Pancreas (tissue), 10 donors: ENCODE measurements around the gene KCNK15. TPM values are rescaled to one million over a fixed set of nuclear protein-coding genes. Genes with fewer than 3 reads are reported as not detected.

ENCODE experiments used
- ATAC-seq, 4 donors: fragments of 200-7000 bp; cut with Tn5 transposase; one replicate each; pipeline versions ENCODE4 v1.8.0 to v1.9.1; 2020; ENCODE audit warnings: mild to moderate bottlenecking in 4 of 4, moderate library complexity in 4 of 4
- DNase-seq, 6 donors: peaks; one replicate each; pipeline ENCODE4 v3.0.0-alpha.2; 2020
- FAIRE-seq: peaks from 2 replicates; lab custom pipeline; 2012; peaks lifted over from hg19 to GRCh38; lab: Jason Lieb, UNC
- H3K27ac ChIP-seq, 4 donors: fragments of 200-600 bp; sonication (generic); 1 replicate in 3 of 4; 2 replicates in 1 of 4; pipeline versions ENCODE4 v1.5.0 to v1.8.0; 2020
- H3K27me3 ChIP-seq, 4 donors: fragments of 200-600 bp; one replicate each; pipeline ENCODE4 v1.8.0; 2021
- H3K36me3 ChIP-seq, 3 donors: fragments of 200-600 bp; sonication (generic) in 1 of 3; one replicate each; pipeline versions ENCODE4 v1.5.0 to v1.8.0; 2020 to 2021
- H3K4me1 ChIP-seq, 3 donors: fragments of 200-600 bp; one replicate each; pipeline ENCODE4 v1.8.0; 2021
- H3K4me3 ChIP-seq, 4 donors: fragments of 200-600 bp; sonication (generic) in 2 of 4; one replicate each; pipeline versions ENCODE4 v1.5.0 to v1.8.0; 2020 to 2021
- H3K9me3 ChIP-seq, 4 donors: fragments of 200-600 bp; one replicate each; pipeline ENCODE4 v1.8.0; 2021
- WGBS, 2 donors: extraction: QIAGEN DNeasy Blood & Tissue Kit; methylation state at CpG; one replicate each; pipeline ENCODE4 v1.1.7; 2013; 5-methylcytosine and 5-hydroxymethylcytosine counted together
- intact Hi-C, 3 donors: fragments of 100-400 bp; cut with DNase I; formaldehyde crosslinking; loops; one replicate each; pipeline versions ENCODE4 v1.11.1 to v1.14.2; 2022
- polyA plus RNA-seq, 2 donors: library from polyadenylated mRNA; stranded (reverse); fragments of 200-250 nt; gene quantifications; one replicate each; pipeline ENCODE4 v1.2.3, GENCODE V29; 2013
- total RNA-seq, 6 donors: library from RNA; stranded (reverse); fragmentation: NEBNext Ultra II Directional in 4 of 6; extraction: Animal tissue kit (Norgen Biotek cat#: 25700) in 4 of 6; gene quantifications; one replicate each; pipeline versions ENCODE4 v1.2.1 to v1.2.4, GENCODE V29; 2021 to 2023
- TF ChIP-seq, protein P1 (sequence below), 4 donors: fragments of 200-600 bp; sonication (generic) in 3 of 4; IDR thresholded peaks; one replicate each; pipeline versions ENCODE4 v1.5.0 to v1.8.0; 2021; ENCODE audit warnings: antibody characterized with exemption in 4 of 4
- donor health status: healthy with polysubstance abuse.
- donor health status: DM: no; HTN: no; CAD: no; lungs with moderate emphysema.
- donor health status: DM: no; HTN: no; CAD: no.
- donor health status: control.
- donor health status: control.
- donor health status: Bipolar disorder and iron deficiency.
- donor health status: DM: yes; HTN: yes; CAD: no.
- donor health status: DM: no; HTN: no; CAD: no.
- donor health status: DM: no; HTN: no; CAD: no.
- donor health status: DM: yes; HTN: yes; CAD: no.

The KCNK15 gene
- total and polyA plus RNA-seq, 8 donors: 0.42 to 2.5 (median 1.0) TPM

DNA sequence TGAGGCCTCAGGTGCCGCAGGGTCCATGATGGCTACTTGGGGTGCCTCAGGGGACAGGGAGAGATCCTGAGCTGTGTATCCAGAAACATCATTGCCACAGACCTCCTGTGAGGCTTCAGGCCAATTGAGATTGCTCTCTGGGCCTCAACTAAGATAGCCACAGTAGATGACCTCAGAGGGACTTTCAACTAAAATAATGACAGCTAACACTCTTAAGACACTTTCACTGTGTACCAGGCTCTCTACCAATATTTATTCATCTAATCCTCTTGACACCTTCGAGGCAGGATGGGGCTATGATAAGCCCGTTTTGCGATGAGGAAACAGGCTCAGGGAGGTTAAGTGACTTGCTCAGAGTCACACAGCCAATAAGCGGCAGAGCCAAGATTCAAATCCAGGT, 54.0 kb downstream of the KCNK15 start:
- FAIRE-seq: no peak
- WGBS, 2 donors: 73 to 76% methylated on average over 5 of the region's 5 CpGs

GRCh38 chr20:44800391-44801046, 54.9 kb downstream of the KCNK15 start:
- 66 to 71% methylated on average over 8 of the region's 8 CpGs for WGBS, 2 donors
- intact Hi-C loops: no loop called here
- no peak for ATAC-seq

More for the DNA sequence above, 54.0 kb downstream of the KCNK15 start:
- no peaks in the 10 kb centered on the region for H3K4me1 ChIP-seq
- H3K27me3 ChIP-seq: no peaks in the 10 kb centered on the region
- no peak overlapping the region for H3K4me3 ChIP-seq
- H3K36me3 ChIP-seq: no peaks in the 10 kb centered on the region
- no peak for DNase-seq
- no peaks in the 10 kb centered on the region for H3K9me3 ChIP-seq
- no peak overlapping the region for H3K27ac ChIP-seq
- TF ChIP-seq, protein P1, sequence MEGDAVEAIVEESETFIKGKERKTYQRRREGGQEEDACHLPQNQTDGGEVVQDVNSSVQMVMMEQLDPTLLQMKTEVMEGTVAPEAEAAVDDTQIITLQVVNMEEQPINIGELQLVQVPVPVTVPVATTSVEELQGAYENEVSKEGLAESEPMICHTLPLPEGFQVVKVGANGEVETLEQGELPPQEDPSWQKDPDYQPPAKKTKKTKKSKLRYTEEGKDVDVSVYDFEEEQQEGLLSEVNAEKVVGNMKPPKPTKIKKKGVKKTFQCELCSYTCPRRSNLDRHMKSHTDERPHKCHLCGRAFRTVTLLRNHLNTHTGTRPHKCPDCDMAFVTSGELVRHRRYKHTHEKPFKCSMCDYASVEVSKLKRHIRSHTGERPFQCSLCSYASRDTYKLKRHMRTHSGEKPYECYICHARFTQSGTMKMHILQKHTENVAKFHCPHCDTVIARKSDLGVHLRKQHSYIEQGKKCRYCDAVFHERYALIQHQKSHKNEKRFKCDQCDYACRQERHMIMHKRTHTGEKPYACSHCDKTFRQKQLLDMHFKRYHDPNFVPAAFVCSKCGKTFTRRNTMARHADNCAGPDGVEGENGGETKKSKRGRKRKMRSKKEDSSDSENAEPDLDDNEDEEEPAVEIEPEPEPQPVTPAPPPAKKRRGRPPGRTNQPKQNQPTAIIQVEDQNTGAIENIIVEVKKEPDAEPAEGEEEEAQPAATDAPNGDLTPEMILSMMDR (IDR thresholded peaks at IDR 0.05): no peak
- no peak for ATAC-seq
- intact Hi-C loops: no loop called here

More at GRCh38 chr20:44800391-44801046, 54.9 kb downstream of the KCNK15 start:
- Histone ChIP-seq H3K27ac (no peak overlapping the region), H3K36me3 (no peaks in the 10 kb centered on the region), H3K4me1 (no peaks in the 10 kb centered on the region), H3K9me3 (no peaks in the 10 kb centered on the region), H3K4me3 (no peak overlapping the region), H3K27me3 (no peaks in the 10 kb centered on the region)
- no peak for DNase-seq
- TF ChIP-seq, protein P1 (IDR thresholded peaks at IDR 0.05): no peak
- no peak for FAIRE-seq

Other genes starting within 250 kb of the KCNK15 start
- 10 to 100 TPM; 29.4 to 52.1 (median 39.1) TPM for gene SERINC3, start 223.8 kb upstream of the KCNK15 start, total RNA-seq
- 10 to 100 TPM; 14.5 to 26.5 TPM for gene SERINC3, start 223.8 kb upstream of the KCNK15 start, polyA plus RNA-seq
- gene PKIG, start 163.3 kb upstream of the KCNK15 start, total RNA-seq: 10 to 100 TPM; 10.6 to 15.8 (median 12.6) TPM
- 10 to 100 TPM; 20.3 to 40.2 TPM for gene PKIG, start 163.3 kb upstream of the KCNK15 start, polyA plus RNA-seq
- gene ADA, start 94.2 kb upstream of the KCNK15 start, total RNA-seq: 1 to 10 TPM; 2.9 to 5.9 (median 3.2) TPM
- 1 to 10 TPM; 5.1 to 6.0 TPM for gene ADA, start 94.2 kb upstream of the KCNK15 start, polyA plus RNA-seq
- gene CCN5, start 30.5 kb upstream of the KCNK15 start, total RNA-seq: 1 to 10 TPM in 5 of 6 donors, under 1 TPM in 1; 0.14 to 3.3 (median 1.3) TPM
- gene CCN5, start 30.5 kb upstream of the KCNK15 start, polyA plus RNA-seq: 1 to 10 TPM; 3.3 to 6.4 TPM
- under 1 TPM in 5 of 6 donors, not detected in 1; 0.03 to 0.20 (median 0.09) TPM for gene RIMS4, start 64.7 kb downstream of the KCNK15 start, total RNA-seq
- gene RIMS4, start 64.7 kb downstream of the KCNK15 start, polyA plus RNA-seq: under 1 TPM; 0.07 to 0.08 TPM
- gene YWHAB, start 139.8 kb downstream of the KCNK15 start, total RNA-seq: 10 to 100 TPM; 24.9 to 87.3 (median 47.0) TPM
- 10 to 100 TPM; 17.9 to 47.4 TPM for gene YWHAB, start 139.8 kb downstream of the KCNK15 start, polyA plus RNA-seq
- gene PABPC1L, start 164.2 kb downstream of the KCNK15 start, total RNA-seq: 10 to 100 TPM; 18.7 to 64.5 (median 22.4) TPM
- 100 to 1,000 TPM; 150 to 156 TPM for gene PABPC1L, start 164.2 kb downstream of the KCNK15 start, polyA plus RNA-seq
- gene TOMM34, start 214.5 kb downstream of the KCNK15 start, total RNA-seq: 10 to 100 TPM in 2 of 6 donors, 1 to 10 TPM in 4; 4.9 to 12.4 (median 7.4) TPM
- gene TOMM34, start 214.5 kb downstream of the KCNK15 start, polyA plus RNA-seq: 10 to 100 TPM in 1 of 2 donors, 1 to 10 TPM in 1; 7.4 to 18.6 TPM
- gene STK4, start 220.6 kb downstream of the KCNK15 start, total RNA-seq: 10 to 100 TPM in 3 of 6 donors, 1 to 10 TPM in 3; 7.1 to 18.9 (median 10.4) TPM
- 1 to 10 TPM; 3.7 to 5.0 TPM for gene STK4, start 220.6 kb downstream of the KCNK15 start, polyA plus RNA-seq